GM10248 (cell line): ENCODE data around the gene ASL.
"Not testable (repeated sequence)": the region's sequence is repeated elsewhere in the genome, so short reads cannot be mapped to it uniquely, and the experiment has no call there.

Source experiments
- CTCF ChIA-PET: fragments of 300-600 bp; sonication (Branson Sonifier 250); formaldehyde crosslinking; extraction: SDS; loops from one replicate; lab custom pipeline; 2021; ENCODE audit warnings: antibody characterized with exemption; lab: Yijun Ruan, JAX
- POLR2A ChIA-PET: fragments of 350-650 bp; sonication (Branson Sonifier 250); formaldehyde crosslinking; extraction: SDS; loops from one replicate; lab custom pipeline; 2020; ENCODE audit warnings: antibody characterized with exemption; lab: Yijun Ruan, JAX
- DNase-seq: peaks from one replicate; pipeline ENCODE4 v3.0.0; 2012; ENCODE audit errors: extremely low spot score
- TF ChIP-seq, protein P1 (sequence below): IDR thresholded peaks from 2 replicates; pipeline ENCODE4 v1.5.1; 2012; ENCODE audit warnings: mild to moderate bottlenecking, low read depth; ENCODE audit errors: extremely low read depth, missing control alignments, control extremely low read depth

Gene ASL

DNA sequence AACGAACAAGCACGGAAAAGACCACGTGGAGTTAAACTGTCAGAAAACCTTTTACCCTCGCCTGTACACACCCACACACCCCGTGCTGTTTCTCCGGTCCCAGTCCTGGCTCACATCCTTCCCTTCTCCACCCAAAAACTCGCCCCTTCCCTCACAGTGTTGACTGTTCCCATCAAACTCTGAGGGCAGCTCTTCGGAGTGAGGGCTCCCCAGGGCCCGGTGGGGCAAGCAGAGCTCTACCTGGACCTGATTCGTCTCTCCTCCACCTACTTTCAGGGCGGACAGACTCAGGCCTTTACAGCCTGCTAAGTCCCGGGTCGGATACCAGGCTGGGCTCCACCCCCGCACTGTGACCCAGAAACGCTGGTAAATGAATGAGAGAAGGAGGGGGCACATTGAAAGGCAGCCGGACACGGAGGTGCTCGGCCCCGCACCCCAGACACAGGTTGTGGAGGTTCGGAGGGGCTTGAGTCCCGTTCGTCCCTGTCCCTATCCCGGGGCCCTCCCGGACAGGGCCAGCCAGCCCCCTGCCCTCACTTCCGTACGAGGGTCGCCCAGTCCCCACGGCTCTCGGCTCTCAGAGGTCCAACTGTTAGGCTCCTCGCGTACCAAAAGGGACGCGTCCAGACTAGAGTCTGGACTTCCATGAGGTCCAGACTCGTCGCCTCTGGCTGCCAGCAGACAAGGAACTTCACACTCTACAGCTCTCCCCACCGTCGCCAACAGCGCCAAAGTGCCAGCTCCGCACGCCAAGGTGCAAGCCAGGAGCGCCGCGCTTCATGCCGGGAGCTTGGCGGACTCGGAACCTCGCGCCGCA lies 31.7 kb upstream of the ASL start:
- TF ChIP-seq, protein P1, sequence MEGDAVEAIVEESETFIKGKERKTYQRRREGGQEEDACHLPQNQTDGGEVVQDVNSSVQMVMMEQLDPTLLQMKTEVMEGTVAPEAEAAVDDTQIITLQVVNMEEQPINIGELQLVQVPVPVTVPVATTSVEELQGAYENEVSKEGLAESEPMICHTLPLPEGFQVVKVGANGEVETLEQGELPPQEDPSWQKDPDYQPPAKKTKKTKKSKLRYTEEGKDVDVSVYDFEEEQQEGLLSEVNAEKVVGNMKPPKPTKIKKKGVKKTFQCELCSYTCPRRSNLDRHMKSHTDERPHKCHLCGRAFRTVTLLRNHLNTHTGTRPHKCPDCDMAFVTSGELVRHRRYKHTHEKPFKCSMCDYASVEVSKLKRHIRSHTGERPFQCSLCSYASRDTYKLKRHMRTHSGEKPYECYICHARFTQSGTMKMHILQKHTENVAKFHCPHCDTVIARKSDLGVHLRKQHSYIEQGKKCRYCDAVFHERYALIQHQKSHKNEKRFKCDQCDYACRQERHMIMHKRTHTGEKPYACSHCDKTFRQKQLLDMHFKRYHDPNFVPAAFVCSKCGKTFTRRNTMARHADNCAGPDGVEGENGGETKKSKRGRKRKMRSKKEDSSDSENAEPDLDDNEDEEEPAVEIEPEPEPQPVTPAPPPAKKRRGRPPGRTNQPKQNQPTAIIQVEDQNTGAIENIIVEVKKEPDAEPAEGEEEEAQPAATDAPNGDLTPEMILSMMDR, result no peak
- ChIA-PET POLR2A (no interaction called here), CTCF (no interaction called here)
- DNase-seq, result peak; percentile 43

DNA sequence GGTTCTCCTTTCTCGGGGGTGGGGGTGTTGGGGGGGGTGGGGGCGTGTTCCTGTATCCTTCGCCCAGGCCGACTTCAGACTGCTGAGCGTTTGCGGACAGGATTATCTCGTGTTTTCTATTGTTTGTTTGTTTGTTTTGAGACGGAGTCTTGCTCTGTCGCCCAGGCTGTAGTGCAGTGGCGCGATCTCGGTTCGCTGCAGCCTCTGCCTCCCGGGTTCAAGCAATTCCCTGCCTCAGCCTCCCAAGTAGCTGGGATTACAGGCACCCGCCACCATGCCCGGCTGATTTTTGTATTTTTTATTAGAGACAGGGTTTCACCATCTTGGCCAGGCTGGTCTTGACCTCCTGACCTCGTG lies 31.1 kb upstream of the ASL start:
- CTCF ChIA-PET, DNase-seq, POLR2A ChIA-PET: not testable (repeated sequence)

DNA sequence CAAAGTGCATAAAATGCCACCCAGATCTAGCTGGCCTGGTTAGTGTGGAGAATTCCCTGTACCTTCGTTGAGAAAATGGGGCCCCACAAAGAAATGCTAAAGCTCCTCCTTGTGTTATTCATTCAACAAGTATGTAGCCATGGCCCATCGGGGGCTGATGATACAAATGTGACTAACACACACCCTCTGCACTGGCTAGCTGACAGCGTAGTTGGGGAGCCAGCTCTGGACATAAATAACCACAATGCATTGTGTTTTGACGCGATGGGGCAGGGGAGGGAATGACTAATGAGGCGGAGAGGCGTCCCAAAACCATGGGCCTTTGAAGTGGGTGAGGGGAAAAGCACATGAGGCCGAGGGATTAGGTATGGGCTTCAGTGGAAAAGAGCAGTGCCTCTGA lies 28.2 kb upstream of the ASL start:
- TF ChIP-seq, protein P1, result no peak
- ChIA-PET CTCF (no interaction called here), POLR2A (no interaction called here)
- DNase-seq, result no peak

DNA sequence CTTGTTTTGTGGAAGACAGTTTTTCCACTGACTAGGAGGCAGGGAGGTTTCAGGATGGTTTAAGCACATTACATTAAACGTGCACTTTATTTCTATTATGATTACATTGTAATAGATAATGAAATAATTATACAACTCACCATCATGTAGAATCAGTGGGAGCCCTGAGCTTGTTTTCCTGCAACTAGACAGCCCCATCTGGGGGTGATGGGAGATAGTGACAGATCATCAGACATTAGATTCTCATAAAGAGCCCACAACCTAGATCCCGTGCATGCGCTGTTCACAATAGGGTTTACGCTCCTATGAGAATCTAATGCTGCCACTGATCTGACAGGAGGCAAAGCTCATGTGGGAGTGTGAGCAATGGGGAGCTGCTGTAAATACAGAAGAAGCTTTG lies 25.7 kb upstream of the ASL start:
- POLR2A ChIA-PET, CTCF ChIA-PET, DNase-seq: not testable (repeated sequence)

DNA sequence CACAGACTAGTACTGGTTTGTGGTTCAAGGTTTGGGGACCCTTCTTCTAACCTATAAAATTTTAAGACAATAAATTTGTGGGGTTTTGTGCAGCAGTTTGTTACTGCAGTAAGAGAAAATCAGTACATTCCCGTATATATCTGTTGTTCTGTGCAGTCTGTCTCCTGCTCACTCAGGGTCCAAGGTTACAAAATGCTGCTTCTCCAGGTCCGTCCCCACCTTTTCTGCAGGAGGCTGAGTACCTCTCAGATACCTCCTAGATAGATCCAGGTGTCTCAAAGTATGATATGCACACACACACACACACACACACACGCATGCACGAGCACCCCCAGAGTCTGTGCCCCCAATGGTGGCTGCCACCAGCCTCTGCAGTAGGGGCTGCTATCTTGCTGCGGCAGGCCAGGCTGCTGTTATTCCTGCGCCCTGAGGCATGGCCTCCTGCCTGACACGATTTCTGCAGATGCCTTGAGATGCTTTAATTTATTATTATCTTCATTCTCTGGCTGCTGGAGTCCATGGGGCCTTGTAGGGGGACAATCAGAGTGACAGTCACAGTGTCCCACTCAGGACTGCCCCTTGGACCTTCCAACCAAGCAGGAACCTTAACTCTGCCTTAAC lies 25.2 kb upstream of the ASL start:
- CTCF ChIA-PET, result no interaction called here
- POLR2A ChIA-PET, result no interaction called here
- TF ChIP-seq, protein P1, result no peak
- no peak for DNase-seq

DNA sequence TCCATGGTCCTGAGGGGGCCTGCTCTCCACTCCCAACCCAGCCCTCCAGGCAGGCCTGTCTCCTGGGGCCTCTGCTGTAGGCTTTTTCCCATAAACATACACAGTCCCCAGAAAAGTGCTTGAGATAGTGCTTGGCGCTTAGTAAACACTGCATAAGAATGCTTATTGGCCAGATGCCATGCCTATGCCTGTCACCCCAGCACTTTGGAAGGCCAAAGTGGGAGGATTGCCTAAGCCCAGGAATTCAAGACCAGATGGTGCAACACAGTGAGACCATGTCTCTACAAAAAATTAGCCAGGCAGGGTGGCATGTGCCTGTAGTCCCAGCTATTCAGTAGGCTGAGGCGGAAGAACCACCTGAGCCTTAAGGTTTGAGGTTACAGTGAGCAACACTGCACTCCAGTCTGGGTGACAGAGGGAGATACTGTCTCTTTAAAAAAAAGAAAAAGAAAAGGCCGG lies 24.6 kb upstream of the ASL start:
- DNase-seq, result no peak
- ChIA-PET POLR2A (no interaction called here), CTCF (no interaction called here)
- TF ChIP-seq, protein P1, result no peak

DNA sequence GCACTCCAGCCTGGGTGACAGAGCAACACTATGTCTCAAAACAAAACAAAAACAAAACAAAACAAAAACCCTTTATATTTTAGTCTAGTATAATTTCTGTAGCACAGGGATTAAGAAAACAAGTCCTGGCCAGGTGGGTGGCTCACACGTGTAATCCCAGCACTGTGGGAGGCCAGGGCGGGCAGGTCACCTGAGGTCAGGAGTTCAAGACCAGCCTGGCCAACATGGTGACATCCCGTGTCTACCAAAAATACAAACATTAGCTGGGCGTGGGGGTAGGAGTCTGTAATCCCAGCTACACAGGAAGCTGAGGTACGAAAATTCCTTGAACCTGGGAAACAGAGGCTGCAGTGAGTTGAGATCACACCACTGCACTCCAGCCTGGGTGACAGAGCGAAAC lies 23.2 kb upstream of the ASL start:
- TF ChIP-seq, protein P1, result no peak
- ChIA-PET CTCF (interaction anchor here (1.8 to 2.6 kb wide), 2 partner anchors 12 to 22 kb away, joined by 6 to 8 read pairs; no protein-coding TSS in a partner anchor), POLR2A (no interaction called here)
- DNase-seq, result no peak
